Osteocyte (in vitro differentiated cells): ENCODE results near the gene SPINK14. TPM values are rescaled to one million over a fixed set of nuclear protein-coding genes. Genes with fewer than 3 reads are reported as not detected.

Source experiments
- DNase-seq: peaks from one replicate; pipeline ENCODE4 v3.0.0; 2021; ENCODE audit warnings: mixed read lengths; ENCODE audit not compliant: unreplicated experiment; ENCODE audit errors: extremely low spot score
- H3K27ac Mint-ChIP-seq: one replicate; pipeline ENCODE4 v1.8.0; 2021; ENCODE audit warnings: mild to moderate bottlenecking, mixed read lengths; ENCODE audit not compliant: unreplicated experiment
- H3K27me3 Mint-ChIP-seq: one replicate; pipeline ENCODE4 v1.8.0; 2021; ENCODE audit warnings: mixed read lengths; ENCODE audit not compliant: unreplicated experiment
- H3K36me3 Mint-ChIP-seq: one replicate; pipeline ENCODE4 v1.8.0; 2021; ENCODE audit warnings: mixed read lengths; ENCODE audit not compliant: unreplicated experiment
- H3K4me1 Mint-ChIP-seq: one replicate; pipeline ENCODE4 v1.8.0; 2021; ENCODE audit warnings: mixed read lengths; ENCODE audit not compliant: unreplicated experiment
- H3K4me3 Mint-ChIP-seq: one replicate; pipeline ENCODE4 v1.8.0; 2021; ENCODE audit warnings: mild to moderate bottlenecking, moderate library complexity, mixed read lengths; ENCODE audit not compliant: unreplicated experiment
- H3K9me3 Mint-ChIP-seq: one replicate; pipeline ENCODE4 v1.8.0; 2021; ENCODE audit warnings: mixed read lengths; ENCODE audit not compliant: unreplicated experiment
- total RNA-seq: library from RNA; stranded (reverse); gene quantifications from 2 replicates; pipeline ENCODE4 v1.2.1, GENCODE V29; 2021
- TF ChIP-seq, protein P1 (sequence below): fragments of 200-600 bp; sonication (generic); IDR thresholded peaks from 2 replicates; pipeline ENCODE4 v1.5.0; 2021; ENCODE audit warnings: antibody characterized with exemption, mild to moderate bottlenecking, moderate library complexity

The SPINK14 gene
- total RNA-seq, 1 donor from 2014 or later: not detected

DNA sequence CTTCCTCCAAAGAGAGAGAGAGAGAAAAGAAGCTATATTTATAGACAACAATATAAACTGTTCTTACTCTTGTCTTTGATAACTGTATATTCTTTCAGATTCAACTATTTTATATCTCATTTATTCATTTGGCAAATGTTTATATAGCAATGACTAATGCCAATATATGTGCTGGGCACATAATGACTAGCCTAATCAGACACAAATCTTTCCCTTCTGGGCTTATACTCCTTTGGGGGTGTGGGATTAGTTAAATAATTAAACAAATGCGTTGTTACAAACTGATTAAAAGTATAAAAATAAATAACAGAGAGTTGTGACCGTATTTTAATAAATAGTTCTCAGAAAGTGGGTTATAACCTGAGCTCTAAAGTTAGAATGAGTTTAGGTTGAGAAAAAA lies 4.0 kb downstream of the SPINK14 start:
- H3K36me3 Mint-ChIP-seq: no peaks in the 10 kb centered on the region
- H3K27ac Mint-ChIP-seq: no peak overlapping the region
- peaks cover 58% of the 10 kb centered on the region for H3K27me3 Mint-ChIP-seq
- no peak overlapping the region for H3K4me3 Mint-ChIP-seq
- no peak for DNase-seq
- TF ChIP-seq, protein P1, sequence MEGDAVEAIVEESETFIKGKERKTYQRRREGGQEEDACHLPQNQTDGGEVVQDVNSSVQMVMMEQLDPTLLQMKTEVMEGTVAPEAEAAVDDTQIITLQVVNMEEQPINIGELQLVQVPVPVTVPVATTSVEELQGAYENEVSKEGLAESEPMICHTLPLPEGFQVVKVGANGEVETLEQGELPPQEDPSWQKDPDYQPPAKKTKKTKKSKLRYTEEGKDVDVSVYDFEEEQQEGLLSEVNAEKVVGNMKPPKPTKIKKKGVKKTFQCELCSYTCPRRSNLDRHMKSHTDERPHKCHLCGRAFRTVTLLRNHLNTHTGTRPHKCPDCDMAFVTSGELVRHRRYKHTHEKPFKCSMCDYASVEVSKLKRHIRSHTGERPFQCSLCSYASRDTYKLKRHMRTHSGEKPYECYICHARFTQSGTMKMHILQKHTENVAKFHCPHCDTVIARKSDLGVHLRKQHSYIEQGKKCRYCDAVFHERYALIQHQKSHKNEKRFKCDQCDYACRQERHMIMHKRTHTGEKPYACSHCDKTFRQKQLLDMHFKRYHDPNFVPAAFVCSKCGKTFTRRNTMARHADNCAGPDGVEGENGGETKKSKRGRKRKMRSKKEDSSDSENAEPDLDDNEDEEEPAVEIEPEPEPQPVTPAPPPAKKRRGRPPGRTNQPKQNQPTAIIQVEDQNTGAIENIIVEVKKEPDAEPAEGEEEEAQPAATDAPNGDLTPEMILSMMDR: no peak
- H3K4me1 Mint-ChIP-seq: no peaks in the 10 kb centered on the region
- H3K9me3 Mint-ChIP-seq: no peaks in the 10 kb centered on the region

DNA sequence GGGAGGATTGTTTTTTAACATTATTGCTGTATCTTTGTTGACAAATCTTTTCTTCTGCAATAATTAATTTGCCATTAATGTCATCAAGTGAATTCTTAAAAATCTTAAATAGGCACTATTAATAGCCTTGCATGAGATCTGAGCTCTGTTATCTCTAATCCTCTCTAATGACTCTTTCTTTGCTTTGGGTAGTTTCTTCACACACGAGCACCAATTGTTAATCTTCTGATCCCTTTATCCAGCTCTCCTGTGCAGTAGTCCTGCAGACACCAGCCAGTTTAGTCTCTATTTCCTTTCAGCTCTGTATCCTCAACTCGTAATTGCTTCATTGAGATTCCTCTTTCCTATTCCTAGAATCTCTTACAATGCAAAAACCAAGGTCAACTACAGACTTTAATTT lies 8.1 kb downstream of the SPINK14 start:
- H3K36me3 Mint-ChIP-seq: no peaks in the 10 kb centered on the region
- peaks cover 51% of the 10 kb centered on the region for H3K27me3 Mint-ChIP-seq
- no peak overlapping the region for H3K4me3 Mint-ChIP-seq
- no peaks in the 10 kb centered on the region for H3K9me3 Mint-ChIP-seq
- H3K4me1 Mint-ChIP-seq: no peaks in the 10 kb centered on the region
- TF ChIP-seq, protein P1: no peak
- no peak for DNase-seq
- H3K27ac Mint-ChIP-seq: no peak overlapping the region

DNA sequence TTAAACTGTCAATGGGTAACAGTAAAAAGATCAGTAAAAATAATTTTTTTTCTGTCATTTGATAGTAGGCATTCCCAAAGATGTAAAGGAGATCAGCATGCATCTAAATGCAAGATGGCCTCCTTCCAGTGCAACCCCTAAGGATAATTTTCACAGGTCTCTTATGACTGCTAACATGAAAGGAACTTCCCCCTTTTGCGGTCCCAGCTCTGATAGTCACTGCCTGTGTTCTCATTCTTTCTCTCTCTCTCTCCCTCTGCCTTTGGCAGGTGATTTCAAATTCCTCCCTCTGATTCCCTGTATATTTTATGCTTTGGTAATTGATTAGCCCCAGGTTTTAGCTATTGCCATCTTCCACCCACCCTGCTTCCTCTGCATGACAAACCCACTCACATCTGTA lies 8.9 kb downstream of the SPINK14 start:
- no peaks in the 10 kb centered on the region for H3K36me3 Mint-ChIP-seq
- no peaks in the 10 kb centered on the region for H3K4me1 Mint-ChIP-seq
- no peaks in the 10 kb centered on the region for H3K9me3 Mint-ChIP-seq
- peaks cover 52% of the 10 kb centered on the region for H3K27me3 Mint-ChIP-seq
- TF ChIP-seq, protein P1: no peak
- no peak overlapping the region for H3K27ac Mint-ChIP-seq
- no peak for DNase-seq
- no peak overlapping the region for H3K4me3 Mint-ChIP-seq

DNA sequence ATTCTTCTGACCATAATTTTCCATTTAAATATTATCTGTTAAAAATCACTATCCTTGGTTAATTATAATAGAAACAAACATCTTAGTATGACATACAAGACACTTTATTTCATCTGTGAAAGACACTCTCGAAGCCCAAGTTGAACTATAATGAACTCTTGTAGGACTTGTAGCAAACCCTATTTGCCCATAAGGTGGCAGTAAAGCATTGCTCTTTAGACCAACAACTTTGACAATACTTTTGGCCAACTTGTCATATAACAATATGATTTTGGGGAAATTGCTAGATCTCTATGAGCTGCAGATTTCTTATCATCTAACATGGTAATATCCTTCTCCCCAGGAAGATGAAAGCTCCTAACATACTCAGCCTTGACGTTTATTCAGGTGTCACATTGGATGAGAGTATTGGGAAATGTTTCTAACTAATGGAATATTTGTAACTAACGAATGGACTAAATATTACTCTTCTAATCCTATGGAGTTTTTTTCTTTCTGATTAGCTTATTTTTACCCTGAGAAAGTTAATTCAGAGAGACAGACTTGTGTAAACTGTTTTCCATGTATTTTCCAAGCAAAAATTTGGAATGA lies 11.0 kb downstream of the SPINK14 start:
- TF ChIP-seq, protein P1: peak; percentile 74
- H3K36me3 Mint-ChIP-seq: no peaks in the 10 kb centered on the region
- H3K4me1 Mint-ChIP-seq: no peaks in the 10 kb centered on the region
- H3K27me3 Mint-ChIP-seq: peaks cover 50% of the 10 kb centered on the region
- DNase-seq: no peak
- H3K4me3 Mint-ChIP-seq: no peak overlapping the region
- no peak overlapping the region for H3K27ac Mint-ChIP-seq
- no peaks in the 10 kb centered on the region for H3K9me3 Mint-ChIP-seq

DNA sequence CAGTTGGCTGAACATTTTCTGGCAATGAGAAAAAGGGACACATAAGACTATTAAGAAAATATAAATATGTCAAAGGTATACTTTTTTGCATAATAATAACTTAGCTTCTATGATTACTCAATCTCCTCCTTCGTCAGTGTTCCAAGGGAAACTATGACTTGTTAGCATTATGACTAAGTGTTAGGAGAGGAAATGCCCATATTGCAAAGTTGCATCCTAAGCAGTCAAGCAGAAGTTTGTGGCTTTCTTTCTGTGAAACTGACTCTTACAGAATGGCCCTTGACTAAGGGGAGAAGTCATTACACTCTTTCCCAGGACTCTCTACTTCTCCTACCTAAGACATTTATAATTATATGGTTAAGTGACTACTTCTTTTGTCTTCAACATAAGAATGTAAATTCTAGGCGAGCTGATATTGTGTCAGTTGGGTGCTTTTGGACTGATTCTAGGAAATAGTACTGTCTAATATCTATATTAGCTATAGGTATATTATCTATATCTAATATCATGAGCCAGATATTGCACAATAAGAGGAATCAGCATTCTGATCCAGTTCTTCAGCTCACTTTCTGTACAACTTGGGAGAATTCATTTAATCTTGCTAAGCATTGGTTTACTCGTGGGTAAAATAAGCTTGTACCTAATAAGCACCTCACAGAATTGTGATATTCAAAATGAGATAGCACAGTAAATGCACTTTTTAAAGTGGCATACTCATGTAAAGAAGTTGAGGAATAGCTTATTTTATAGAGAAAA lies 18.1 kb downstream of the SPINK14 start:
- H3K4me3 Mint-ChIP-seq: no peak overlapping the region

More for the DNA sequence above, 18.1 kb downstream of the SPINK14 start:
- TF ChIP-seq, protein P1: no peak
- H3K27me3 Mint-ChIP-seq: peaks cover 47% of the 10 kb centered on the region
- H3K27ac Mint-ChIP-seq: no peak overlapping the region
- no peaks in the 10 kb centered on the region for H3K36me3 Mint-ChIP-seq
- no peaks in the 10 kb centered on the region for H3K4me1 Mint-ChIP-seq
- no peaks in the 10 kb centered on the region for H3K9me3 Mint-ChIP-seq
- DNase-seq: no peak
